Hematopoietic multipotent progenitor cell treated with erythropoietin and hydrocortisone succinate and interleukin-3 and kit ligand, for 4 days (in vitro differentiated cells): Measurements from ENCODE around the gene PLB1.
A peak's percentile ranks its signal among the peaks of the same experiment; 100 is the strongest.
"Not testable (repeated sequence)": the region's sequence is repeated elsewhere in the genome, so short reads cannot be mapped to it uniquely, and the experiment has no call there.

ENCODE experiments used
- DNase-seq: peaks from one replicate; pipeline ENCODE4 v3.0.0-alpha.2; 2015

Gene PLB1

DNA sequence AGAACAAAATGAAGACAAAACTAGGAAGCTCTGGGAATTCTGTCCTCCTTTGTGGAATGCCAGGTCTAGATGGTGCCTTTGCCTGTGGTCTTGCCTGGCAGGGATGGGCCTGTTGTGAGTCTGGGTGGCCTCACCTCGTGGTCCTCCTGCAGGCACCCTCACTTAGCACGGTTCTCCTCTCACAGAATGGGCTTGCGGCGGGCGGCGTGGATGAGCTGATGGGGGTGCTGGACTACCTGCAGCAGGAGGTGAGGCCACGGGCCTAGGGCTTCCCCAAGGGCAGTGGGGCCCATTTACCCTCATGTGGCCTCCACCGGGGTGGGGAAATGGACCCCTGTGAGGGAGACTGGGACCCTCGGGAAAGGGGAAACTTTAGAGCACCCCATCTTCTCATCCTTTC, 42.3 kb downstream of the PLB1 start:
- no peak for DNase-seq

DNA sequence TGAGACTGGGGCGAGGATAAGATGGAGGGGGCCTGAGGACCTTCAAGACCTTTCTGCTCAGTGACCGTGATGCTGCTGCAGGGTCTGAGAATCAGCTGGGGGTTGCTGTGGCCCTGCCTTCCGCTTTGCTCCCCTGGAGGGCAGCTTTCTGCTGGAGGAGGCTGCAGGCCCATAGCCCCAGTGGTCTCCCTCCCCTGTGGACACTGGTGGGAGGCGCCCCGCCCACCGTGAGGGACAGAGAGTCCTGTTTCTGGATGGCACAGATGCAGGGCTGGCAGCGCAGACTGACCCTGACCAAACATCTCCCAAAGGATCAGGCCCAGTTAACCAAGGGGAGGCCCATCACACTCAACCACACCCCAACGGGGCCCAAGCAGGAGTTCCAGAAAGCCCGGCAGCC, 42.8 kb downstream of the PLB1 start:
- no peak for DNase-seq

DNA sequence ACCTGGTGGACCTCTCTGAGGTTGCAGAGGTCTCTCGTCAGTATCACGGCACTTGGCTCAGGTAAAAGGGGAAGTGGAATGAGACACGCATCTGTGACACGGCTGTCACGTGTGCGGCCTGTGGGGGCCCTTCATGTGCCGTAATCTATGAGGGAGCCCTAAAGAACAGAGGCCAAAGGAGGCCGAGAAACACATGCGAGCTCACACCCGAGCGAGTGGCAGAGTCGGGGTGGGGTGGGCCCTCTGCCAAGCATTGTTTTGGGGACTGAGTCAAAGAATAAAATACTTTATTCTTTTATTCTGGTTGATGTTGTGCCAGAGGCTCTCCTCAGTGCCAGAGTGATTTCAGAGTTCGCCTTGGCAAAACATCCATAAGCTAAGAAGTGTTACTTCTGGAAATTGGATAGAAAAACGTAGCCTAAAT, 43.3 kb downstream of the PLB1 start:
- DNase-seq: no peak

DNA sequence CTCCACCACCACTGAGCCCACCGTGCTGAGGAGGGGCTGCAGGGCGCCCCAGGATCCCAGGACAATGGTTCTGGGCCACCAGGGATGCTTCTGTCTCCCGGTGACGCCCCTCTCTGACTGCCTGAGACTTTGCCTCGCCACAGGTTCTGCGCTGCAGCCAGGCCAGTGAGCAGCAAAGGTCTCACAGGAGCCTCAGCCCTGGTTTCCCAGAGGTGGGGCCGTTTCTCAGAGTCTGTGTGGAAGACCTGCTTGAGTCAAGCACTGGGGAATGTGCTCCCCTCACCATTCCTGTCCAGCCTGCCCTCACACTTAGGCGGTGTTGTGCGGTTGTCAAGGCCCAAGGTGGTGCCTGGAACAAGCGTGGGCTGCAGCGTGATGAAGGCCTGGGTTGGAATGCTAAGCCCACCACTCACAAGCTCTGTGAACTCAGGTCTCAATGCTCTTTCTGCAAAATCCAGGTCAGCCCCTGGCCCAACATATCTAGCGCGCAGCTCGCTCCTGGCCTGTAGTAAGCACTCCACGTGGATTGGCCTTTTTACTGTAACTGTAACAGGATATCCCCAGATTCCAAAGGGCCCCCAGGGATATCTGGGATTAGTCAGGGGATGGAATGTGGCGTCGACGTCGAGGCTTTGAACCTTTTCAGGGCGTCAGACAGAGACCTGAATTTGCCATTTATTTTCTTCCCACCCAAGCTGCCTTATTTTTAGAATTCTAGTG, 47.6 kb downstream of the PLB1 start:
- no peak for DNase-seq

DNA sequence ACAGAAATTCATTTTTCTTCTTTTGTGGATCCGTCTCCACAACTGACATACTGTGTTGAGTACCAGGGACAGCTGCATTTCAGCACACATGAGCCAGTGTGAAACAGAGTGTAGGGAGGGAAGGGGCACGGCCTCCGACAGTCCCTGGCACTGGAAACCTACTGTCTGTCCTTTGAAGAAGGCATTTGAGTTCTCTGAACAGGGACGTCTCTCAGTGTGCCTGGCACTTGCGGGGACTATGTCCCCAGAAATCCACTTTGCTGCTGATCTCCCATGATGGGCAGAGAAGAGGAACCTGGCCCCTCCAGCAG, 48.1 kb downstream of the PLB1 start:
- DNase-seq: no peak

DNA sequence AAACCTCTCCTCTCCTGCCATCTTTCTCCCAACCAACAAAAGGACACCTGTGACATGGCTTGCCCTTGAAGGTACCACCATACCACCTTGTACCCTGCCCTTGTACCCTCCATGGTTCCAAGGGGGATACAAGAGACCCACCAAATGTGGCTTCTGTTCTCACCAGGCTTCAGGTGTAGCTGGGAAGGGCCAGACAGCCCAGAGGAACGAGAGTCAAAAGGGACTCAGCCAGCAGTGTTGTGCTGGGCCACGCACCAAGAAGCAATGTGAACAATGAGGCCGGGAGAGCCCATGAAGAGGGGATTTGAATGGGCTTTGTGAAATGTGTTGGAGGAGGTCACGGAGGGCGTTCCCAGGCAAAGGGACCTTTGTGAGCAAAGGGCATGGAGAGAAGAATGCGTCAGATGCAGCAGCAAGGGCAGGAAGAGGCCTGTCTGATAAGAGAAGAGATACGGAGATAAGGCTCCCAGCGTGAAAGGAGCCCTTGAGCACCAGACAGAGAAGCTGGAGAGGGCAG, 48.6 kb downstream of the PLB1 start:
- peak; percentile 59 for DNase-seq

DNA sequence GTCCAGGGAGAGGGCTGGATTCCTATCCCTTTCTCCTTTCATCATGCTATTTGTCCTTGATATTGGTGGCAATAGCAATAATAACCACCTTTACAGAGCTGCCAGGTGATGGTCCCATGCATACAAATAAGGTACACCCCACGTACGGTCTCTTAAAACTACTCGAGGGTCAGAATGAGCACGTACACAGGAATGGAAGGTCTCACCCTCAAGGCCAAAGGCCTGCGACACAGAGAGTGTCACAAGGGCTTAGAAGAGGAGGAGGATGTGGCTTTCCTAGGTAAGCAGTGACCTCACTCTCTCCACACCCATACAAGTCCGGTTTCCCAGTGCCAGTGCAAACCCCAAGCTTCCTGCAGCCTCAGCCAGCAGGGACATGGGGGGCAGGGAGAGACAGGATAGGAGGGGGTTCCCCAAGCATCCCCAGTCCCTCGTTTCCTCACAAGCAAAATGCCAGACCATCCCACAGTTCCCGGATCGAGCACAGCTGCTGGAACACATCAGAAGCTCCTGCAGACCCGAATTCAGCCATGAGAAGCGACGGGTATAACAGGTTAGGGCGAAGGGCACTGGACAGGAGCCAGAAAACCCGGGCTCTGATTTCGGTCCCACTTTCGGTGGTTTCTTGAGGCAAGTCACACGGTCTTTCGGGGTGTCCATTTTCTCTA, 49.2 kb downstream of the PLB1 start:
- DNase-seq: peak; percentile 31

DNA sequence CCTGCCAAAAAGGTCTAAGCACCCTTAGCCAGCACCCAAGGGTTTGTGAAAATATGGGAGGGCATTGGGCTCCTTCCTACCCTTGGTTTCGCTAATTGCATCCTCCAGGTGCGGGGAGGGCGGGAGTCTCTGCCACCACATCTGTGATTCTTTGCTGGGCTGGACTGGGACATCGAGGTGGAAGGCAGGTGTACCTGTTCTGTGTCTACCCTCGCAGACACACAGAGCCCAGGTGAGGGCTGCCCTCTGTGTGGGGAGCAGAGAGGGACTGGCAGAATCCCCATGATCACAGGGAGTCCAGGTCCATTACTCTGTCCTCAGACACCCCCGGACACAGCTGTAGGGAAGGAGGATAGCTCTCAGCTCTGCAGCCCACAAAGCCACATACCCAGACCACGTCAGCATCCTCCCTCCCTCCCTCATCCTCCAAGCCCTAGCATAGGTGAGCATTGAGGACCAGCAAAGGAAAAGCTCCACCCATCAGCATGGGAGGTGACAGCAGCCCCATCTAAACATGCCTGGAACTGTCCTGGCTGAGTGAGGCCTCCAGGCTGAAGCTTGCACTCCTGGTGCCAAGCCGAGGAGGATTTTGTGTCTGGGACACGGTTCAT, 49.8 kb downstream of the PLB1 start:
- DNase-seq: no peak

DNA sequence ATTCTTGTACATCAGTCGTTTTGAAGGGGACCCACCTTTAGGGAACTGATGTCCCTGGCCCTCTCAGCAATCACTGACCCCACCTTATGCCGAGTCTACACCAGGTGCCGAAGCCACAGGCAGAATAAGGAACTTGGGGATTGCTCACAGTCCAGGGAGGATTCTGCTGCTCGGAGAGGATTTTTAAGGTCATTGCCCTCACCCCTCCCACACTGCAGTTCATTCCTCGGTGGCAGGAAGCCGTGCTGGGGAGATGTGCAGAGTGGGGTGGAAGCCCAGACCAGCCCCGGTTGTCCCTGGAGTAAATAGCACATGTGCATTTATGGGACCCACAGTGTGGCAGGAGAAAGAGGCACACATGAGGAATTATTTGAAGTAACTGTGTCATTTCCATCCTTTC, 50.4 kb downstream of the PLB1 start:
- DNase-seq: no peak

DNA sequence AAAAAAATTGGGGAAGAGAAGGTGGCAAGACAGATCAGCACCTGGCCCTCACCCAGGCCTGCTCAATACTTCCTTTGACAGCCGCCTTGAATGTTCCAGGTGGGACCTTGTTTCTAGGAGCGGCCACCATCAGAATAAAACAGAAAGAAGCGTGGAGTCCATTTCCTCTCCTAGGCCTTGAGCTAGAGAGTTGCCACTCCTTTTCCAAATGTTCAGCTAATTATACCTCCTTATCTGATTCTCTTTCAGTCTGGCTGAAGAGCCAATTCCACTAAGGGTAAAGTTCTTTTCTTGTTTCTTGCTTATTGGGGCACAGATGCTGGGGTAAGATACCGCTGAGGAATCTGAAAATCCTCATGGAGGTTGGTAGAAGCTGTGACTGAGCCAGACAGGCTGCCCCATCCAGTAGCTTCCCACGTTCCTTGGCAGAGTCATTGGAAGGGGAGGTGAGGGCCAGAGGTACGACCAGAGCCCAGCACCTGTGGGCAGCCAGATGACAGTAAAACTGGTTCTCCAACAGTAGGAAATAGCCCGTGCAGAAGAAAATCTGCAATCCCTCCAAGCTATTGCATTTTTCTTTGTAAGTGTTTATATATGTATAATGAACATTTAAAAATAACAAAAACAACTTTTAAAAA, 51.5 kb downstream of the PLB1 start:
- DNase-seq: no peak

DNA sequence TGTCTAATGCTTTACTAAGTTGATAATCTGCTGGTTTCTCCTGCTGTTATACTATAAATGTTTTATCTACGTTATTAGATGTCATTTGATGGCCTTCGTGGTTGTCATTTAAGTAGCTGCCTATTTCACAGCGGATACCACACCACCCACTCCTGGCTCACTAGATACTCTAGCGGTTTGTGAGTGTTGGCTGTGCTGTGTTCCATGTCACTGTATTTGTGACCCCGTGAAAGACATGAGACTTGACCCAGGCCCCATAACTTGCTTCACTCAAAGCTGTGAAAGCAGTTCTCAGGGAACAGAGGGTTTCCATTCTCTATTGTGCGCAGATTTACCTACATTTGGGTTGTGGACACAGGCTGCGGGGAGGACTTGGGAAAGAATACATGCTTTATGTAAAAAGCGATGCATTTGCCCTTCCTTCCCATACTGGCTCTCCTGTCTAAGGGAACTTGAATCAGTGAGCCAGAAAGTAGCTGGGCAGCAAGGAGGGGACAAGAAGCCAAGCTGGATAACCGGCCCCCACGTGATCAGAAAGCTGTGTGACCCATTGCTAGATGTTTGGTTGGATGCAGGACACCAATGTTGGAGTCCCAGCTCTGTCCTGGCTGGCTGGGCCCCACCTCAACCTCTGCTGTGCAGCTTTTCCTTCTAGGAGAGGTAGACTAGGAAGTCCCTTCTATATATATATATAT, 52.2 kb downstream of the PLB1 start:
- peak; percentile 38 for DNase-seq

DNA sequence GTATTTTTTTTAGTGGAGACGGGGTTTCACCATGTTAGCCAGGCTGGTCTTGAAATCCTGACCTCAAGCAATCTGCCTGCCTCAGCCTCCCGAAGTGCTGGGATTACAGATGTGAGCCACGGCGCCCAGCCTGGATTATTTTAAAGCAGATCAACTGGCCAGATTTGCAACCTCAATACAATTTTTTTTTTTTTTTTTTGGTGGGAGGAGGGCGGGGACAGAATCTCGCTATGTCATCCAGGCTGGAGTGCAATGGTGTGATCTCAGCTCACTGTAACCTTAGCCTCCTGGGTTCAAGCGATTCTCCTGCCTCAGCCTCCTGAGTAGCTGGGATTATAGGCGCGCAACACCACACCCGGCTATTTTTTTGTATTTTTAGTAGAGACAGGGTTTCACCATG, 54.5 kb downstream of the PLB1 start:
- not testable (repeated sequence) for DNase-seq

DNA sequence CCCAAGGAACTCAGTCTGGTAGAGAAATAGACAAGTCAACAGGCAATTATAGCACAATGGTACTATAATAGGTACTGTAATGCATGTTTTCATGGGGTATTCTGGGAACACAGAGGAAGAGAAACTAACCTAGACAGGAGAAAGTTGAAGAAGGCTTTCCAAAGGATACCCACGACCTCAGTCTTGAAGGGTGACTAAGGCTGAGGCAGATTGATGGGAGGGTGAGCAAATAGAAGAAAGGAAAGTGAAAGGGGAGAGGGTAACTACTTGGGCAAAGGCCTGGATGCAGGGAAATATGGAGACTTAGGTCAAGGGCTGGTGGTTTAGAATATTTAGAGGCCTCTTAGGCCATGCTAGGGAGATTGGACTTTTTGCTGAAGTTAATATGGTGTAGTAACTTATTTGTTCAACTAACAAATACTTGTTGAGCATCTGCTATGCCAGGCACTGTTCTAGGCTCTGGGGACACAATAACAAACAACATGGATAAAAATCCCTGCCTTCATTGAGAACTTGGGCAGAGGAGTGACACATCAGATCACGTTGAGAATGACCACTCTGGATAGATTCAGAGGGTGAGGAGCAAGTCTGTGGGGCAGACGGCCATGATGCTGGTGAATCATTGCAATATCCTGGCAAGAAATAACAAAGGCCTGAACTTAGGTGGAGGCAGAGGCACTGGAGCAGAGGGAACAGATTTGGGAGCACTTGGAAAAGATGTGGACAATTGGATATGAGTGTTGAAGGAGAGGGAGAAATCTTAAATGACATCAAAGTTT, 56.4 kb downstream of the PLB1 start:
- DNase-seq: no peak

DNA sequence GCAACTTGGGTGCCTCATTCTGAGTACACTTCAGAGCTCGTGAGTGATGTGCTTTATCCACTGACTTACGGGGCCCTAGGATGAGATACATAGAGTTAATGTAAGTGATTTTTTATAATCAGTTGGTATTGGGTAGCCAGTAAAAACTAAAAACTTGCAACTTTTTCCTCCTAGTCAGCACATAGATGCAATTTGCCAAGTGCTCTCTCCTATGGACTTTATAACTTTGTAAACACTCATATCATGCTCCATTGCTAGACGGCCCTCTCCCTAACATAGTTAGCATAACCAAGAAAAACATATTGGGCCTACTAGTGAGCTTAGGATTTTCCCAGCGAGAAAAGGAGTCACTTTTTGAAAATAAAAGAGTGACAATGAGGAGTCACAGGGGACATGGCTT, 60.4 kb downstream of the PLB1 start:
- no peak for DNase-seq

DNA sequence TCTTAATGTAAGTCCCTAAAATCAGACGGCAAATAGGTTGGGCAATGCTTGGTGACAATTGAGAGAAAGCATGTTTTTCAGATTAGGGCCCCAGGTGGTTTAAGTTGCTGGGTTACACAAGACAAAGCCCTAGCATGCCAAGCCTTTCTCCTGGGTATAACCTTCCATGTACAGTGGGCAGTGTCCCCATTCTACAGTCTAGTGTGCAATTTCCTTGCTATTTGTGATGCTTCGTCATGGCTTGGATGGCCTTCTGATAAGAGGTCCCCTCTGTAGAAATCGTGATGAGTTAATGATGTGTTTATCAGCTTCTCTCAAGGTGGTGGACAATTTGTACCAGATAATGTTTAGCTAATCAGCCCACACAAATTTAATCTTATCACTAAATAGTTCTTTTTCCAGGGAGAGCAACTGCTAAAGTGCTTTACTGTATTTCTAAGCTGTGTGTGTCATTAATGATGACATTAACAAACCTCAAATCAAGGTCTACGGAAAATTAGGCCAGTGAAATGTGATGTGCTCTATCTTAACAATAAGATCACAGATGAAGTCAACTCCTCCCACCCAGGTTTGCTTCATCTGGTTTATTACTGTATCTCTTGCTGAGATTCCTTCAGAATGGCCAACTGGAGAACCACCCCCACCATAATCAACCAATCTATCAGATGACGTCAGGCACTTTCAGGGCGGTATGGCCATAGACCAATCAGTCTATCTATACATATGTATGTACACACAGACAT, 61.7 kb downstream of the PLB1 start:
- DNase-seq: peak; percentile 81

DNA sequence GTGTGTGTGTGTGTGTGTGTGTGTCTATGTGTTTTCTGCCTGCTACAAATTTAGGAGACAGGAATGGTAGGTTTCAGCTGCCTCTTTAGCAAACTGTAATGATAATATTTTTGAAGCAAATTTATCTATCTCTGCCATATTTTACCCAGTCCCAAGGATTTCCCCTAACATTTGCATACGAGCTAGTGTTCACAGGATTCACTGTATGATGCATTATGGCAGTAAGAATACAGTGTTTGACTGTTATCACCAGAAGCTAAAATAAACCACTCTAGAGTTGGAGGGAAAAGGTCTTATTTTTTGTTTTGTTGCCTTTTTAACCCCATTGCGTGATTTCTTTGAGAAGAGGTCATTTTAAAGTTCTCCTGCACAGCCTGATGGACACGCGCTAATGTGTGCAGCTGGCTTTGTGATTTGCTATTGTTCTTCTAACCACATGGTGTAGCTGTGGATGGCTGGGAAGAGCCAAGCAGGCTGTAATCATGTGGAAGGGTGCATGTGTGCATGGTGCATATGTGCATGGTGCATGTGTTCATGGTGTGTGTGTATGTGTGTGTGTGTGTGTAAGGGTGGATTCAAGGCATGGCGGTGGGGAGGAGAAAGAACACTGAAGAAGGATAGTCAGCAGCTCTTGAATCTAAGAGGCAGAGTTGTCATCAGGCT, 62.4 kb downstream of the PLB1 start:
- DNase-seq: no peak

DNA sequence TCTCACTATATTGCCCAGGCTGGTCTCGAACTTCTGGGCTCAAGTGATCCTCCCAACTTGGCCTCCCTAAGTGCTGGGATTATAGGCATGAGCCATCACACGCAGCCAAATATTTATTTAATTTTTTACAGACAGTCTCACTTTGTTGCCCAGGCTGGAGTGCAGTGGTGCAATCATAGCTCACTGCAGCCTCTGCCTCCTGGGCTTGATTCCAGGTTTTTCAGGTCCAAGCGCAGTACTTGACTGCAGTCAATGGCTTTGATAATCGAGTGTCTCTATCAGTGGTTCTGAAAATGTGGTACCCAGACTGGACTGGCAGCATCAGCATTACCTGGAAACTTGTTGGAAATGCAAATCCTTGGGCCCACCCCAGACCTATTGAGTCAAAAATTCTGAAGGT, 63.1 kb downstream of the PLB1 start:
- no peak for DNase-seq

DNA sequence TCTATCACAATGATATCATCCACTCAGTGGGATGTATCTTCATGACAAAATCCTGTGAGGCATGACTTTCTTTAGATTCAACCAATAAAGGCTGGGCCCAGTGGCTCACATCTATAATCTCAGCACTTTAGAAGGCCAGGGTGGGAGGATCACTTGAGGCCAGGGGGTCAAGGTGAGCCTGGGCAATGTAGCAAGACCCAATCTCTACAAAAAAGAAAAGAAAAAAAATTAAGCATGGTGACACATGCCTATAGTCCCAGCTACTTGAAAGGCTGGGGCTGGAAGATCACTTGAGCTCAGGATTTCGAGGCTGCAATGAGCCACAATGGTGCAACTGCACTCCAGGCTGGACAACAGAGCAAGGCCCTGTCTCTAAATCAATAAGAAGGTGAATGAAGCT, 68.0 kb downstream of the PLB1 start:
- no peak for DNase-seq

DNA sequence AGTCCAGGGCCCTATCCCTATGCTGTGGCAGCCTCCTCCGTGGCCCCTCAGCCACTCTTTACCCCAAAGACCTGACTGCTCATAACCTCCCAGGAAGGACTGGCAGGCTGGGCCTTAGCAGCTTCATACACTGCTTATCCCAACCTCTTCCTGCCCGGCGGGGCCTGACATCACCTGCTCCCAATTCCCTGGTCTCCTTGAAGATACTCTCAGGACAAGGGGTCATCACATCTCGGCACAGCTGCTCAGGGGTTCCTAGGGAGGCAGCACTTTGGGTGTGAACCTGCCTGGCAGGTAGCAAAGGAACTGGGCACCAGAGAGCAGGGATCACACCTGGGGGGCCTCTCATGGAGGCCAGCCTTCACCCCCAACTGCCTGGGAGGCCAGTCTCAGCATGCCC, 68.5 kb downstream of the PLB1 start:
- no peak for DNase-seq

DNA sequence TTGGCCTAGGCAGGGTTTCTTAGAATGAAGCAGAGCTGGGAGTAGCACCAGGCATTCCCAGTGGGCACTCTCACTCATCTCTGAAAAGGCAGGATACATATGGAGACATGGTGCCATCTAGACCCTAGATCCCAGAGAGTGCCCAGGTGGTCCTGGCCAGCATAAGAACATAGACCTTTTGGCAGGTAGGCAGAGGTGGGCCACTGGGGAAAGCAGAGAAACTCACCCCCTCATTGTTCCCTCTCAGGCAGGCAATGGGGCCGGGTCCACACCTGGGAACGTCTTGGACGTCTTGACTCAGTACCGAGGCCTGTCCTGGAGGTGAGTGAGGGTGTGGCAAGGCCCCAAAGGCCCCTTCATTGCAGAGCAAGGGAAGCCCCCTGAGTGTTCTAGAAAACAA, 69.2 kb downstream of the PLB1 start:
- no peak for DNase-seq

DNA sequence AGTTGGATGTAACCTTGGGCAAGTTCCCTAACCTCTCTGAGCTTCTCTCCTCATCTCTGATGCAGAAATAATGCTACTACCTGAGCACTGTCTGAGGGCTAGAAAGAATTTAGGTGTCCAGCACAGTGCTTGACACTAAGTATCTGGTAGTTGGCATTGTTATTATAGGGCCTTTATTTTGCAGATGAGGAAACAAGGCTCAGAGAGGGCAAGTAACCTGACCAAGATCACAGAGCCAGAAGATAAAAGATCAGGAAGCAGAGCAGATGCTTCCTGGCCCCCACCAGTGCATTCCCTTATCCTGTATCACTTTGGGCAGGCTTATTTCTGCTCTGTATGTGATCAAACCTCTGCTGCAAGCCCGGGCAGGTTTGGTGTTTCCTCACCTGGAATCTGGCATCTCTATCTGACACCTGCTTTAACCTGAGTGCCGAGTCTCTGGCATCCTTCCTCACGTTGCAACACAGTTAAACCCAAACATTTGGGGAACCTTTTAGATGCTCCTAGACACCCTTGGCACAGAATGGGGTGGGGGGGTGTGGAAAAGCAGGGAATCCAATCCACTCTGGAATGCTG, 69.9 kb downstream of the PLB1 start:
- no peak for DNase-seq
